Endothelial cell of hepatic sinusoid (primary cell): Measurements from ENCODE around the gene DIP2C.

Source experiments
- in situ Hi-C: cut with HindIII; loops from 2 replicates; pipeline ENCODE4 v1.10.0; 2017; ENCODE audit warnings: low sequenced_read_pairs

Gene DIP2C

DNA sequence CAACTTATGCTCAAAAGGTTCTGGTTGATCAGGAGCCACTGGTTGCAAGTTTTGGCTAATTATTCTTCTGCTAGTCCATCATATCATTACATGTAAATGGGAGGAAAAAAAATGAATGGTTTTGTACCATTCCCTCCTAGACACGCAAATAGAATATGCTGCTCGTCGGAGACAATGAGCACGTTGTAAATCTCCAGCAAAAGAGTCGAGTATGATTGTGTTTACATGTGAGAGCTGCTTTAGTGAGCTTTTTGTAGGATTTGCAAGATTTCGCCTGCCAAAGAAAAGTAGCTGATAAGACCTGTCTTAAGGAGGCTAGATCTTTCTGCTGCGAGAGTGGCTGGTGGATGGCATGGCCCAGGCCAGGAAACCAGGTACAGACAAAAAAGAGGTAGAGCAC, 445.2 kb downstream of the DIP2C start:
- in situ Hi-C loops, result no loop called here

- in situ Hi-C loops, result no loop called here
Measured at GRCh38 chr10:241966-242643, 447.4 kb downstream of the DIP2C start.

- in situ Hi-C loops, result no loop called here
Measured at GRCh38 chr10:241451-241850, 448.0 kb downstream of the DIP2C start.

DNA sequence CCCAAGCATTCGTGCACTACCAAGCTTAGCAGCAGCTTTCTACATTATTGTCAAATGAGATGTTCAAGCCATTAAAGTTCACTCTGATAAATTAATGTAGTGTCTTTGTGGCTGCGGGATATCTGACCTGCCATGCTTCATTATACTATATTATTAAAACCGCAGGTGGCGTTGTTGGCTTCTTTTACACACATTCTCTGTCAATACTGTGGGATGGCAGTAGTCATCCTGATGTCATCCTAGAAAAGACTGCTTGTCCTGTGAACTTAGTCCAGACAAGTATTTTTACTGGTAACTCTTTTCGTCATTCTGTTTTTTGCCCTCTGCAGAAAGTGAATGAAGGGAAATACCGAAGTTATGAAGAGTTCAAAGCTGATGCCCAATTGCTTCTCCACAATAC, 450.4 kb downstream of the DIP2C start:
- in situ Hi-C loops, result no loop called here

GRCh38 chr10:235915-236314, 453.6 kb downstream of the DIP2C start:
- in situ Hi-C loops, result no loop called here

DNA sequence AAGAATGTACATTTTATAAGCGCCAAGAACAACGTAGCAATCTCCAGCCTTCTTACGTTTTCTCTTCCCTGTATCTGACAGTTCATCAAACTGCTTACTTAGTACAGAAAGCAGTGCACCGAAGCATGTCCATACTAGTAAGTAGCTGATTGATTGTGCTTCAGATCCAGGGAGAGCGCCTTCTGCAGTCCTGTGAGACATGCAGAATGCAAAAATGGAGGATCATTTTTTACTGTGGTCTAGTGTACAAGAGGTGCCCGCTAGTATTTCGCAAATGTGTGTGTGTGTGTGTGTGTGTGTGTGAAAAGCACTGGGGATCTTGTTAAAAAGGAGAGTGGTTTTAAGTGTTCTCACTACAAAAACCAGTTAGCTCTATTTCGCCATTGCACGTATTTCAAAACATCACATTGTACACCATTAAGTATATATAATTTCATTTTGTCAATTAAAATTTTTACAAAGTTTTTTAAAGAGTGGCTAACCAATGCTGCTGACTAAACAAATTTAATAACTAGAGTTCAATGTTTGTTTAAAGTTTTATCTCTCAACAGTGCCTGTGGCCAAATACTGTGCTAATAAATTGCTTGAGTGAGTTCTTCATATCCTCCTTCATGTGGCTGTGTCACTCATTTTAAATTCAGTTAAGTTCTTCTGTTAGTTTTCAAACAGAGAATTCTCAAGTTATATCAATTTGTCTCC, 454.6 kb downstream of the DIP2C start:
- in situ Hi-C loops, result no loop called here

GRCh38 chr10:232878-233277, 456.6 kb downstream of the DIP2C start:
- in situ Hi-C loops, result no loop called here

DNA sequence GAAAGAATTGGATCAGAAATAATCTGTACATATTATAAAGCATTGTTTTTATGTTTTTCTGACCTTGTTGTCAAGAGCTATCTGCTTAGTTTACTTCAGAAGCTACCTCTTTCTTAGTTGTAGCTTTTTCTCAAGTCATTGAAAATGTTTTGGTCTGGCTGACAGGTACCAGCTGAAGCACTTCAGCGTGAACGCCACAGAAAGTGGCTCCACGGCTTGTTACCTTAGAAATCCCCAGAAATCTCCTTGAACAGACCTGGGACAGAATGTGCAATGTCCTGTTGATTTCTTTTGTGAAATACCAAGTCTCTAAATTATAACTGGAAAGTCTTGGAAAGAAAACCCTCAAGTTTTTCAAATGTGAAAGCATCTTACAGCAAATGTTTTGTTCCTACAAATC, 457.4 kb downstream of the DIP2C start:
- in situ Hi-C loops, result no loop called here

DNA sequence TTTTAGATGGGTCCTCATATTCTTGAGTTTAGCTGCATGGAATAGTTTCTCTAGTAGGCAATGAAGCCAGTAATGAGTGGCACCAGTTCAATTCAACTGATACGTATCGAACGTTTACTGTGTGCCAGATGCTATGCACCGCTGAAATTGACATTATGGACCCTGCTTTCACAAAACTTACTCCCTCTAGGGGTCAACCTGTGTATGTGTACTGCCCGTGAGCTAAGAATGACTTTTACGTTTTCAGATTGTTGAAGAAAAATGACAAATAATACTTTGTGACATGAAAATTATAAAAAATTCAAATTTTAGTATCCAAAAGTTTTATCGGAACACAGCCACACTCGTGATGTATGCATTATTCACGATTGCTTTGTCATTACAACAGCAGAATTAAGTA, 458.7 kb downstream of the DIP2C start:
- in situ Hi-C loops, result no loop called here

GRCh38 chr10:228366-228765, 461.1 kb downstream of the DIP2C start:
- in situ Hi-C loops, result no loop called here

DNA sequence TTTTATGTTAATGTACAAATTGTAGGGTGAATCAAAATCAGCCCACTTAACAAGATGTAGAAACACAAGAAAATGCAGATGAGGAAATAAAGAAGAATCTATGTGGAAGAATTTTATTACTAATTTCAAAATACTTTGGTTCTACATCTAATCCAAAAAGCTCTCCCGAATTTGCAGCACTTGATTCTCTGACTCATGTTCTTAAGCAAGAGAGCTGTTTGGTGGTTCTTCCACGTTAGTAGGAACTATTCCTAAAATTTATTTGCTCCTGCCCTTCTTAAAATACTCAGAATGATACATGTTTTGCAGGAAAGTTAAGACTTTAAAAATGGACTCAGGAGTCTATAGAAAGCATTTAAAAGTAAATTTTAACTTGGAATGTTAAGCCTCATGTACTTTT, 462.5 kb downstream of the DIP2C start:
- in situ Hi-C loops, result no loop called here

DNA sequence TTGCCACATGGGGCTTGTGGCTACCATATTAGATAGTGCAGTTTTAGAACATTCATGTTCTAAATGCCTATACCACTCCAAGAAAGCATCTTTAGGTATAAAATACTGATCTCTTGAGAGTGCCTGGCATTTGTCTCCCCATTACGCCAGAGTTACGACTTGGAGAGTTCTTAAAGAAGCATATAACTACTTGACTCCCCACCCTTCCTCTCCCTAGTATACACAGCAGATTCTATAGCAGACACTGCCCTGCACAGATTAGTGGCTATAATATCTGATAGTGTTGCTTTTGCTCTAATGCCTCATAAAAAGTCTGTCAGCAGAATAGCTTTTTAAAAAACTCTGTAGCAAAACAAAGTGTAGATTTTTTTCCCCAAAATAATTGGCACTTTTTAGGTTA, 463.4 kb downstream of the DIP2C start:
- in situ Hi-C loops, result no loop called here

GRCh38 chr10:224571-224970, 464.9 kb downstream of the DIP2C start:
- in situ Hi-C loops, result no loop called here
